HEK293T (cell line): ENCODE results near the gene GRID1.

Experiments
- CTCF ChIA-PET: fragments of 350-600 bp; formaldehyde crosslinking; extraction: SDS; loops from one replicate; lab custom pipeline; 2021; ENCODE audit warnings: antibody characterized with exemption, inconsistent platforms; lab: Yijun Ruan, JAX
- POLR2A ChIA-PET: fragments of 350-600 bp; formaldehyde crosslinking; extraction: SDS; loops from one replicate; lab custom pipeline; 2020; ENCODE audit warnings: antibody characterized with exemption, inconsistent platforms; lab: Yijun Ruan, JAX
- DNase-seq: peaks from one replicate; pipeline ENCODE4 v3.0.0; 2012; ENCODE audit warnings: mixed read lengths; ENCODE audit errors: extremely low spot score
- ARNT ChIP-seq: fragments of 450-650 bp; IDR thresholded peaks from 2 replicates; pipeline ENCODE4 v1.6.1; 2017; ENCODE audit warnings: mild to moderate bottlenecking
- BHLHE40 ChIP-seq: fragments of 450-650 bp; IDR thresholded peaks from 2 replicates; pipeline ENCODE4 v1.6.1; 2016; ENCODE audit warnings: mild to moderate bottlenecking, moderate library complexity, borderline replicate concordance
- CTBP1 ChIP-seq: fragments of 450-650 bp; IDR thresholded peaks from 2 replicates; pipeline ENCODE4 v1.6.1; 2016; ENCODE audit warnings: borderline replicate concordance
- ELF4 ChIP-seq: fragments of 450-650 bp; IDR thresholded peaks from 2 replicates; pipeline ENCODE4 v1.6.1; 2017; ENCODE audit warnings: antibody characterized with exemption
- FOXA1 ChIP-seq: fragments of 450-650 bp; IDR thresholded peaks from 2 replicates; pipeline ENCODE4 v1.6.1; 2016; ENCODE audit warnings: mild to moderate bottlenecking
- FOXK2 ChIP-seq: fragments of 450-650 bp; IDR thresholded peaks from 2 replicates; pipeline ENCODE4 v1.6.1; 2016; ENCODE audit warnings: mild to moderate bottlenecking
- FOXM1 ChIP-seq: fragments of 450-650 bp; IDR thresholded peaks from 2 replicates; pipeline ENCODE4 v1.6.1; 2017; ENCODE audit warnings: mild to moderate bottlenecking, borderline replicate concordance
- HDGF ChIP-seq: fragments of 450-650 bp; IDR thresholded peaks from 2 replicates; pipeline ENCODE4 v1.6.1; 2017; ENCODE audit warnings: antibody characterized with exemption, borderline replicate concordance
- L3MBTL2 ChIP-seq: fragments of 450-650 bp; conservative IDR thresholded peaks from 2 replicates; pipeline ENCODE4 v1.6.1; 2016; ENCODE audit warnings: mild to moderate bottlenecking
- LEF1 ChIP-seq: fragments of 450-650 bp; IDR thresholded peaks from 2 replicates; pipeline ENCODE4 v1.6.1; 2017; ENCODE audit warnings: mild to moderate bottlenecking, borderline replicate concordance
- NFRKB ChIP-seq: fragments of 450-650 bp; IDR thresholded peaks from 2 replicates; pipeline ENCODE4 v1.6.1; 2016; ENCODE audit warnings: mild to moderate bottlenecking, moderate library complexity
- SP1 ChIP-seq: fragments of 450-650 bp; IDR thresholded peaks from 2 replicates; pipeline ENCODE4 v1.6.1; 2017
- SUZ12 ChIP-seq: fragments of 450-650 bp; IDR thresholded peaks from 2 replicates; pipeline ENCODE4 v1.6.1; 2016; ENCODE audit warnings: mild to moderate bottlenecking
- TARDBP ChIP-seq: fragments of 450-650 bp; IDR thresholded peaks from 2 replicates; pipeline ENCODE4 v1.6.1; 2016
- ZNF384 ChIP-seq: fragments of 450-650 bp; IDR thresholded peaks from 2 replicates; pipeline ENCODE4 v1.6.1; 2016
- TF ChIP-seq, protein P1 (sequence below): fragments of 450-650 bp; IDR thresholded peaks from 2 replicates; pipeline ENCODE4 v1.6.1; 2016

Gene GRID1

DNA sequence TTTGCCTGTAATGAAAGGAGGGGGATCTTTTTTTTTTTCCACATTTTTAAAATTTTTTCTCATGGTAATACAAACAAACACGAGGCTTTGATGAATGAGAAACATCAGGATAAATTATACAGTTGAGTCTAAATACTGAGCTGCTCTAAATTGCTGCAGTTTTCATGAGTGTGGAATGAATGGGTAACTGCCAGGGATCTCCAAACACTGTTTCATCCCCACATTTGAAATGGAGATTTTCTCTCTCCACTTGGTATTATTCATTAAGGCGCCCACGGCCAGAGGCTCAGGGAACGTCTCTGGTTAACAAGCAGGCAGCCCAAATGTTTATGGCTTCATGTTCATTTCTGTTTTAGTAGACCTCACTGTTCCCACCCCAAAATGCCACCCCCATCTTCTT is 717.1 kb downstream of the GRID1 start:
- ChIA-PET POLR2A (no interaction called here), CTCF (no interaction called here)
- no peak for DNase-seq
- TF ChIP-seq ARNT, result no peak
- TF ChIP-seq LEF1, result no peak
- no peak for TF ChIP-seq TARDBP
- no peak for TF ChIP-seq SP1
- TF ChIP-seq, protein P1, sequence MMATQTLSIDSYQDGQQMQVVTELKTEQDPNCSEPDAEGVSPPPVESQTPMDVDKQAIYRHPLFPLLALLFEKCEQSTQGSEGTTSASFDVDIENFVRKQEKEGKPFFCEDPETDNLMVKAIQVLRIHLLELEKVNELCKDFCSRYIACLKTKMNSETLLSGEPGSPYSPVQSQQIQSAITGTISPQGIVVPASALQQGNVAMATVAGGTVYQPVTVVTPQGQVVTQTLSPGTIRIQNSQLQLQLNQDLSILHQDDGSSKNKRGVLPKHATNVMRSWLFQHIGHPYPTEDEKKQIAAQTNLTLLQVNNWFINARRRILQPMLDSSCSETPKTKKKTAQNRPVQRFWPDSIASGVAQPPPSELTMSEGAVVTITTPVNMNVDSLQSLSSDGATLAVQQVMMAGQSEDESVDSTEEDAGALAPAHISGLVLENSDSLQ, result no peak

DNA sequence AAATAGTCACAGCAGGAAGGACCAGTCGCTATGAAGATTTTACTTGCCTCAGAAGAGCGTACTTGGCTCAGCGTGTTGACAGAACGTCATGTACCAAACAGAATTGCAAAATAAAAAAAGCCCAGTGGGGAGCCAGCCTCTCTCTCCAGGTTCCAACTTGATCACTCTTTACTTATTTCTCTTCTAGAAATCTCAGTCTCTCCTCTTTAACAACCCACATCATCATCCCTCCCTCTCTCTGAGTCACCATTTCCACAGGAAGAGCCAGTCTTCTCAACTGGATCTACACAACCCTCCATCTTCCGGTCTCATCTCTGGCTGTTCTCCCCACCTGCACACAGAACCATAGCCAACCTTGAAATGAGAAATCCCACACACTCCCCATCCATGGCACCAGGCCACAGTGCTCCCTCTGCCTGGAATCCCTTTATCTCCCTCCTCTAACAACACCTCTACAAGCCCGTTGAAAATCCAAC is 718.3 kb downstream of the GRID1 start:
- TF ChIP-seq BHLHE40 (no peak), LEF1 (no peak), L3MBTL2 (no peak), HDGF (no peak), FOXM1 (no peak), ZNF384 (no peak), SUZ12 (no peak), CTBP1 (no peak), FOXK2 (no peak), FOXA1 (no peak), TARDBP (no peak), ARNT (no peak), ELF4 (no peak)
- TF ChIP-seq, protein P1, result no peak
- CTCF ChIA-PET, result no interaction called here
- DNase-seq, result no peak
- POLR2A ChIA-PET, result no interaction called here

DNA sequence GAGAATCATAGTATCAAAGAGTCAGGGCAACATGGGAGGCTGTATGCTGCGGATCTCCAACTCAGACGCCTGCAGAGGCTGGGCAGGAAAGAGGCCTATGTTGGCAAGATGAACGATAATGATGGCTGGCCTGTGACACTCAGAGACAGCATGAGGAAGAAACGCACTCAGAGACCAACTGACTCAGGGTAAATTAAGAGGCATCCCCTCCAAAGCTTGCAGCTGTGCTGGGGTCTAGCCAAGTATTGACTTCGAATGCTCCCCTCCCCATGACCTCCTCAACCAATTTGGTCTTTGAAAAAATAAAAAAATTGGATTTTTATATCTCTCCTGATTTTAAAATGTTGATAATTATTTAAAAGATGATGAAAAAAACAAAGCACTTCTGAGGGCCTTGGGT is 718.9 kb downstream of the GRID1 start:
- CTCF ChIA-PET, result no interaction called here
- no peak for TF ChIP-seq TARDBP
- TF ChIP-seq L3MBTL2, result no peak
- POLR2A ChIA-PET, result no interaction called here
- DNase-seq, result no peak

DNA sequence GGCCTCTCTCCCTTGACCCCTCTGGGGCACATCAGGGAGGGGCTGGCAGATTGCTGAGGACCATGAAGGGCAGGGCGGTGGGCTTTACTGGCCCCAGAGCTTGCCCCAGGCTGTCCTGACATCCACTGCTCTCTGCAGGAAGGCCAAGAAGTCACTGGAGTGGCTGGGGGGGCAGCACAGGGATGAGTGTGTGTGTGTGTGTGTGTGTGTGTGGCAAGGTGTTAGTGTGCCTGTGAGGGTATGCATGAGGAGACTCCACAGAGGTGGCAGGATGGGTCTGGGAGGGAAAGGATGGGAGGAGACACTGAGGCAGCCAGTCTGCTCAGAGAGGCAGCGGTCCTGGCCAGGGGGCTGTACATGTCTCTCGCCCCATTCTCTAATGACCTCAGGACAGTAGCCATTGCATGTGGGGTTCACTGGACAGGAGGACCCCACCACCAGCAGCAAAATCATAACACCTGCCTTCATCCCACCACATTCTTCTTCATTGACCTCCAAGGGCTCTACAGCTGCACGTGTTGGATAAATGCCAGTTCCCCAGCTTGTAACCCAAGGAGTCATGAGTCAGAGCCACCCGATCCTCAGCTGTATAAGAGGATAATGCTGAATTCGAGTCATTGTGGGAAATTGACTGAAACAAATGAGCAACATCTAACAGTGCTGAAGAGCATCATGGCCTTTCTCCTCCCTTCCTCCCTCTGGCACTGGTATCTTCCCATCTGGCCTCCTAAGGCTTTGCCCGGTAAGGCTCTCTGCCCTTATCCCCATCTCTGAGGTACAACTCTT is 720.5 kb downstream of the GRID1 start:
- no peak for DNase-seq
- ChIA-PET POLR2A (no interaction called here), CTCF (no interaction called here)
- TF ChIP-seq FOXK2, result no peak
- TF ChIP-seq, protein P1, result no peak
- TF ChIP-seq L3MBTL2, result no peak
- TF ChIP-seq TARDBP, result no peak
- TF ChIP-seq SP1, result no peak
- no peak for TF ChIP-seq SUZ12
- no peak for TF ChIP-seq ARNT

DNA sequence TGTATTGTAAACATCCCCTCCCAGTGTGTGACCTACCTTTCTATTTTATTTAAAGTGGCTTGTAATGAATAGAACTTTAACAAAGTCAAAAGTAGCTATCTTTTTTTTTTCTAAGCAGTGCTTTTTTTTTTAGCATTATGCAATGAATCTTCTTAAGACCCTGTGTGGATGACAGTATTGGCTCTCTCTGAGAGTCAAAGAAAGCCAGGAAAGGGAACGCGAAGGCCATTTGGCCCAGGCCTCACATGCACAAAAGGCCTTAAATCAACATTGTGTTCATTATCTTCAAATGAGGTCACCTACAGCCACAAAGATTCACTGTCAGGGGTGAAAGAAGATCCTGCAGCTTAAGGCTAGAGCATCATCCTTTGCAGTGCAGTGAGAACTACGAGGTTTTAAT is 721.5 kb downstream of the GRID1 start:
- POLR2A ChIA-PET, result no interaction called here

More for the DNA sequence above, 721.5 kb downstream of the GRID1 start:
- CTCF ChIA-PET, result interaction anchor here (0.6 kb wide), 2 partner anchors 14 to 83 kb away, joined by 3 to 4 read pairs; no protein-coding TSS in a partner anchor
- DNase-seq, result no peak
- TF ChIP-seq BHLHE40, result no peak
- TF ChIP-seq, protein P1, result no peak
- TF ChIP-seq FOXM1, result no peak
- no peak for TF ChIP-seq ELF4
- no peak for TF ChIP-seq CTBP1
- TF ChIP-seq L3MBTL2, result no peak
- TF ChIP-seq TARDBP, result no peak
- no peak for TF ChIP-seq ZNF384
- no peak for TF ChIP-seq NFRKB
- TF ChIP-seq SUZ12, result no peak
- no peak for TF ChIP-seq FOXK2
- TF ChIP-seq SP1, result no peak
- TF ChIP-seq HDGF, result no peak
- TF ChIP-seq ARNT, result no peak
- TF ChIP-seq LEF1, result no peak
- no peak for TF ChIP-seq FOXA1
